GM12892 (cell line): ENCODE measurements around the gene PRKCD.

Source experiments
- POLR2A ChIP-seq: IDR thresholded peaks from 2 replicates; pipeline ENCODE4 v1.6.1; 2011; ENCODE audit warnings: low read depth, low read length, control low read depth
- POLR2AphosphoS5 ChIP-seq: IDR thresholded peaks from 2 replicates; pipeline ENCODE4 v1.6.1; 2011; ENCODE audit warnings: low read depth, low read length, control low read depth
- TAF1 ChIP-seq: IDR thresholded peaks from 2 replicates; pipeline ENCODE4 v1.6.1; 2011; ENCODE audit warnings: low read depth, mild to moderate bottlenecking, control low read depth, low read length, borderline replicate concordance

- TF ChIP-seq TAF1 (no peak), POLR2A (no peak), POLR2AphosphoS5 (no peak)
Measured at GRCh38 chr3:53202331-53203015, 41.5 kb downstream of the PRKCD start.
